K562 (cell line): Measurements from ENCODE around the gene HOXB8. TPM values are rescaled to one million over a fixed set of nuclear protein-coding genes. Genes with fewer than 3 reads are reported as not detected.

Experiments
- ATAC-seq: fragments of 200-7000 bp; cut with Tn5 transposase; 3 replicates; pipeline ENCODE4 v1.9.1; 2020; ENCODE audit warnings: moderate library complexity
- BruUV-seq: library from RNA; stranded (reverse); fragments of 400-500 nt; replicated peaks from 2 replicates; lab custom pipeline; 2021; lab: Mats Ljungman, UMichigan
- CTCF ChIA-PET: fragments of 300-600 bp; formaldehyde crosslinking; extraction: SDS; loops from one replicate; lab custom pipeline; 2021; ENCODE audit warnings: low intra/inter-chr PET ratio; lab: Yijun Ruan, JAX
- POLR2A ChIA-PET: fragments of 300-600, 350-650 bp; sonication (Branson Sonifier 250); formaldehyde crosslinking; extraction: SDS; loops from one replicate; lab custom pipeline; 2021; ENCODE audit warnings: antibody characterized with exemption, inconsistent platforms; lab: Yijun Ruan, JAX
- DNase-seq, 4 experiments: peaks; one replicate each; pipeline versions ENCODE4 v3.0.0 to v3.0.0-alpha.2; 2011 to 2018; ENCODE audit warnings: low spot score in 3 of 4, mixed read lengths in 3 of 4; ENCODE audit errors: extremely low read depth in 1 of 4
- FAIRE-seq: peaks from 2 replicates; lab custom pipeline; 2011; peaks lifted over from hg19 to GRCh38; lab: Jason Lieb, UNC
- H2AFZ ChIP-seq: 2 replicates; pipeline ENCODE4 v1.6.0; 2011; ENCODE audit warnings: low read depth, low read length, control low read depth, inconsistent platforms
- H3K27ac ChIP-seq: fragments of 200-600 bp; 3 replicates; pipeline ENCODE4 v1.8.0; 2011; ENCODE audit warnings: low read depth, mild to moderate bottlenecking, control low read depth, inconsistent platforms, low read length, moderate library complexity, mixed read lengths; ENCODE audit errors: extremely low read depth
- H3K27me3 ChIP-seq, 2 experiments: fragments of 300-600 bp in 1 of 2; 2 replicates in 1 of 2; 3 replicates in 1 of 2; pipeline versions ENCODE4 v1.6.0 to v1.8.0; 2011; ENCODE audit warnings: inconsistent platforms in 2 of 2, low read length in 2 of 2, mild to moderate bottlenecking in 1 of 2, mixed read lengths in 1 of 2, moderate library complexity in 1 of 2; ENCODE audit not compliant: control insufficient read depth in 2 of 2, insufficient read depth in 2 of 2
- H3K36me3 ChIP-seq: fragments of 300-600 bp; 3 replicates; pipeline ENCODE4 v1.8.0; 2011; ENCODE audit warnings: mild to moderate bottlenecking, low read length, inconsistent platforms; ENCODE audit not compliant: control insufficient read depth, insufficient read depth
- H3K4me1 ChIP-seq, 2 experiments: fragments of 200-600 bp in 1 of 2; replicated peaks in 1 of 2; 2 replicates in 1 of 2; 3 replicates in 1 of 2; pipeline versions ENCODE4 v1.5.1 to v1.8.0; 2011; ENCODE audit warnings: inconsistent platforms in 2 of 2, low read length in 2 of 2, mild to moderate bottlenecking in 1 of 2, mixed read lengths in 1 of 2, moderate library complexity in 1 of 2; ENCODE audit not compliant: control insufficient read depth in 2 of 2, insufficient read depth in 2 of 2
- H3K4me2 ChIP-seq: 2 replicates; pipeline ENCODE4 v1.6.1; 2011; ENCODE audit warnings: low read length, control low read depth, inconsistent platforms, mixed read lengths; ENCODE audit not compliant: insufficient read depth
- H3K4me3 ChIP-seq: fragments of 200-600 bp; sonication (generic), shearing (Covaris generic); 2 replicates; pipeline ENCODE4 v1.5.1; 2016; ENCODE audit warnings: control low read depth, inconsistent platforms
- H3K79me2 ChIP-seq: fragments of 200-600 bp; 3 replicates; pipeline ENCODE4 v1.8.0; 2011; ENCODE audit warnings: low read length, inconsistent platforms; ENCODE audit not compliant: control insufficient read depth, insufficient read depth
- H3K9ac ChIP-seq, 2 experiments: 2 replicates each; pipeline versions ENCODE4 v1.6.0 to v1.6.1; 2011; ENCODE audit warnings: low read depth in 2 of 2, low read length in 2 of 2, control low read depth in 1 of 2, inconsistent platforms in 1 of 2, mild to moderate bottlenecking in 1 of 2, mixed read lengths in 1 of 2; ENCODE audit not compliant: insufficient read depth in 1 of 2
- H3K9me1 ChIP-seq: one replicate; pipeline ENCODE4 v1.6.0; 2011; ENCODE audit warnings: inconsistent platforms, mild to moderate bottlenecking, low read length, moderate library complexity; ENCODE audit not compliant: control insufficient read depth, insufficient read depth
- H3K9me3 ChIP-seq: replicated peaks from 2 replicates; pipeline ENCODE4 v1.5.1; 2011; ENCODE audit warnings: low read depth, low read length, inconsistent platforms; ENCODE audit not compliant: control insufficient read depth, insufficient read depth
- H4K20me1 ChIP-seq: replicated peaks from 2 replicates; pipeline ENCODE4 v1.6.1; 2011; ENCODE audit warnings: low read length, inconsistent platforms, mixed read lengths; ENCODE audit not compliant: control insufficient read depth, insufficient read depth
- CHD2 ChIP-seq: IDR thresholded peaks from 2 replicates; pipeline ENCODE4 v1.6.1; 2011; ENCODE audit warnings: low read depth, low read length
- ESRRA ChIP-seq: fragments of 450-650 bp; IDR thresholded peaks from 2 replicates; pipeline ENCODE4 v1.6.1; 2014; ENCODE audit warnings: low read depth, mild to moderate bottlenecking, moderate library complexity, borderline replicate concordance
- PBX2 ChIP-seq, 2 experiments: IDR thresholded peaks in 1 of 2; conservative IDR thresholded peaks in 1 of 2; 2 replicates each; pipeline ENCODE4 v1.6.1; 2016; ENCODE audit warnings: low read depth in 2 of 2, mild to moderate bottlenecking in 1 of 2, missing compliant biosample characterization in 1 of 2, missing genetic modification characterization in 1 of 2, moderate library complexity in 1 of 2
- TCF7L2 ChIP-seq: fragments of 150-350 bp; IDR thresholded peaks from 2 replicates; pipeline ENCODE4 v1.6.1; 2016; ENCODE audit warnings: low read depth, mild to moderate bottlenecking, low read length, moderate library complexity
- ZFP30 ChIP-seq: fragments of 250-450 bp; sonication (Bioruptor Pico); IDR thresholded peaks from 2 replicates; pipeline ENCODE4 v1.8.0; 2022; ENCODE audit warnings: moderate library complexity, mild to moderate bottlenecking, inconsistent platforms, borderline replicate concordance
- ZKSCAN8 ChIP-seq: fragments of 200-800 bp; sonication (Bioruptor generic); IDR thresholded peaks from 2 replicates; pipeline ENCODE4 v1.6.1; 2016; ENCODE audit warnings: missing genetic modification characterization, missing compliant biosample characterization
- ZNF384 ChIP-seq: IDR thresholded peaks from 2 replicates; pipeline ENCODE4 v1.6.1; 2012; ENCODE audit warnings: low read depth, low read length, improper control_type of control experiment
- WGBS: fragments of 100-300 bp; shearing (Covaris generic); methylation state at CpG from one replicate; pipeline ENCODE4 v1.1.6; 2016; ENCODE audit warnings: low coverage, mixed read lengths; ENCODE audit not compliant: insufficient coverage; ENCODE audit errors: missing lambda C conversion rate; 5-methylcytosine and 5-hydroxymethylcytosine counted together
- in situ Hi-C: fragments of 300-500 bp; cut with MboI; formaldehyde crosslinking; loops from 4 replicates; pipeline ENCODE4 v1.15.0; 2018; ENCODE audit warnings: inconsistent platforms, mixed read lengths
- intact Hi-C: fragments of 100-400 bp; cut with micrococcal nuclease; formaldehyde crosslinking; loops from 2 replicates; pipeline ENCODE4 v1.14.2; 2022
- polyA plus RNA-seq, 8 experiments: library from polyadenylated mRNA; depleted of rRNA in 4 of 8; stranded (reverse) in 5 of 8; unstranded in 3 of 8; fragments of >200 nt; fragmentation: Nextera tagmentation in 2 of 8; fragmentation: Illumina TruSeq in 1 of 8; extraction: Ambion mirVana in 2 of 8; extraction: Trizol in 1 of 8; gene quantifications; 2 replicates each; pipeline versions ENCODE4 v1.2.1 to v1.2.3, GENCODE V29; 2011 to 2014; ENCODE audit warnings: inconsistent platforms in 1 of 8, missing spikeins in 1 of 8
- total RNA-seq, 7 experiments: library from RNA; depleted of rRNA in 6 of 7; stranded (reverse); fragments of >200 nt in 6 of 7; fragmentation: Illumina TruSeq in 2 of 7; extraction: Trizol in 2 of 7; gene quantifications; 2 replicates each; pipeline versions ENCODE4 v1.2.1 to v1.2.3, GENCODE V29; 2011 to 2021; ENCODE audit warnings: low replicate concordance in 1 of 7

The HOXB8 gene
- total and polyA plus RNA-seq, 9 of the 15 experiments (the other 6 are each of a cell fraction or from before 2014, with no cell fraction given) = 0.52 to 23.8 (median 3.6) TPM

GRCh38 chr17:48591255-48592056, 23.6 kb downstream of the HOXB8 start:
- peaks cover 9 to 31% of the 10 kb centered on the region in 2 experiments; a peak in 3 of 5 replicates for H3K4me1 ChIP-seq
- FAIRE-seq = no peak

GRCh38 chr17:48590607-48591161, 24.4 kb downstream of the HOXB8 start:
- Histone ChIP-seq H3K9ac (peak overlapping the region in 1 of 2 experiments; percentile 27; a peak in 1 of 4 replicates), H3K4me2 (no peak overlapping the region), H3K36me3 (no peaks in the 10 kb centered on the region; the same call in 2 of the 3 replicates), H3K27me3 (no peaks in the 10 kb centered on the region), H3K9me1 (no peaks in the 10 kb centered on the region), H3K79me2 (no peaks in the 10 kb centered on the region), H3K9me3 (no peaks in the 10 kb centered on the region), H2AFZ (no peak overlapping the region), H3K27ac (no peak overlapping the region), H4K20me1 (no peaks in the 10 kb centered on the region), H3K4me3 (no peak overlapping the region), H3K4me1 (peaks cover 9 to 33% of the 10 kb centered on the region in 2 experiments; a peak in 4 of 5 replicates)
- DNase-seq (no peak), ATAC-seq (no peak), FAIRE-seq (no peak)
- in situ Hi-C loops = loop anchor here (5.0 kb wide), 1 partner anchor 253 kb away; no protein-coding TSS in a partner anchor
- ChIA-PET CTCF (interaction anchor here (0.9 kb wide), 1 partner anchor 255 kb away, joined by 3 read pairs; no protein-coding TSS in a partner anchor), POLR2A (interaction anchor here (0.8 to 1.1 kb wide), 3 partner anchors 10 to 255 kb away, joined by 3 to 4 read pairs (median 3); partner anchors contain the start of gene HOXB9)
- BruUV-seq = no TSS peak
- intact Hi-C loops = no loop called here
- TF ChIP-seq PBX2 (CRISPR knock-in tag; IDR thresholded peaks at IDR 0.05; ENCODE audit: low read depth) = no peak
- TF ChIP-seq PBX2 (tag; conservative IDR thresholded peaks at IDR 0.05; ENCODE audit: low read depth) = no peak
- TF ChIP-seq ZKSCAN8 (CRISPR knock-in tag) = no peak

More at GRCh38 chr17:48591255-48592056, 23.6 kb downstream of the HOXB8 start:
- ChIA-PET CTCF (interaction anchor here (0.7 kb wide), 1 partner anchor 579 kb away, joined by 3 read pairs; no protein-coding TSS in a partner anchor), POLR2A (interaction anchor here (0.8 to 3.7 kb wide), 3 partner anchors 8 to 298 kb away, joined by 3 to 12 read pairs (median 3); no protein-coding TSS in a partner anchor)
- H2AFZ ChIP-seq = no peak overlapping the region
- no peaks in the 10 kb centered on the region for H3K79me2 ChIP-seq
- no peak overlapping the region for H3K27ac ChIP-seq
- BruUV-seq = no TSS peak
- 87% methylated on average over 10 of the region's 10 CpGs for WGBS
- no peak overlapping the region for H3K9ac ChIP-seq
- H3K9me1 ChIP-seq = no peaks in the 10 kb centered on the region
- no peak for ATAC-seq
- H4K20me1 ChIP-seq = no peaks in the 10 kb centered on the region
- H3K4me2 ChIP-seq = no peak overlapping the region
- TF ChIP-seq TCF7L2 (no peak), ZFP30 (CRISPR knock-in tag) (no peak), CHD2 (no peak), ESRRA (no peak), ZNF384 (no peak)
- DNase-seq = no peak
- in situ Hi-C loops (loop anchor here (5.0 kb wide), 1 partner anchor 254 kb away; no protein-coding TSS in a partner anchor), intact Hi-C loops (no loop called here)
- H3K36me3 ChIP-seq = no peaks in the 10 kb centered on the region; the same call in 2 of the 3 replicates
- no peak overlapping the region for H3K4me3 ChIP-seq
- H3K9me3 ChIP-seq = no peaks in the 10 kb centered on the region
- no peaks in the 10 kb centered on the region for H3K27me3 ChIP-seq
